HAP-1 (cell line): ENCODE results near the gene CXCR5.
"Not testable (repeated sequence)": the region's sequence is repeated elsewhere in the genome, so short reads cannot be mapped to it uniquely, and the experiment has no call there.

Source experiments
- DNase-seq, 2 experiments: peaks; one replicate each; pipeline ENCODE4 v3.0.0-alpha.2; 2016 to 2020; ENCODE audit warnings: low spot score in 2 of 2
- H3K27me3 ChIP-seq: fragments of 250-450 bp; sonication (Bioruptor Pico); 2 replicates; pipeline ENCODE4 v1.5.1; 2020; ENCODE audit warnings: low read depth, mild to moderate bottlenecking, moderate library complexity
- H3K36me3 ChIP-seq: fragments of 250-450 bp; sonication (Bioruptor Pico); replicated peaks from 2 replicates; pipeline ENCODE4 v1.5.1; 2020; ENCODE audit warnings: mild to moderate bottlenecking
- H3K4me1 ChIP-seq: fragments of 250-450 bp; sonication (Bioruptor Pico); 2 replicates; pipeline ENCODE4 v1.5.1; 2020; ENCODE audit warnings: mild to moderate bottlenecking
- H3K4me3 ChIP-seq: fragments of 250-450 bp; sonication (Bioruptor Pico); 2 replicates; pipeline ENCODE4 v1.5.1; 2020; ENCODE audit warnings: mild to moderate bottlenecking, moderate library complexity
- H3K9me3 ChIP-seq: fragments of 250-450 bp; sonication (Bioruptor Pico); 2 replicates; pipeline ENCODE4 v1.5.1; 2020; ENCODE audit warnings: mild to moderate bottlenecking, moderate library complexity
- in situ Hi-C: fragments of 300-500 bp; cut with MboI; formaldehyde crosslinking; loops from 3 replicates; pipeline ENCODE4 v1.14.3; 2020; ENCODE audit warnings: low sequenced_read_pairs, inconsistent platforms, mixed read lengths

Gene CXCR5

DNA sequence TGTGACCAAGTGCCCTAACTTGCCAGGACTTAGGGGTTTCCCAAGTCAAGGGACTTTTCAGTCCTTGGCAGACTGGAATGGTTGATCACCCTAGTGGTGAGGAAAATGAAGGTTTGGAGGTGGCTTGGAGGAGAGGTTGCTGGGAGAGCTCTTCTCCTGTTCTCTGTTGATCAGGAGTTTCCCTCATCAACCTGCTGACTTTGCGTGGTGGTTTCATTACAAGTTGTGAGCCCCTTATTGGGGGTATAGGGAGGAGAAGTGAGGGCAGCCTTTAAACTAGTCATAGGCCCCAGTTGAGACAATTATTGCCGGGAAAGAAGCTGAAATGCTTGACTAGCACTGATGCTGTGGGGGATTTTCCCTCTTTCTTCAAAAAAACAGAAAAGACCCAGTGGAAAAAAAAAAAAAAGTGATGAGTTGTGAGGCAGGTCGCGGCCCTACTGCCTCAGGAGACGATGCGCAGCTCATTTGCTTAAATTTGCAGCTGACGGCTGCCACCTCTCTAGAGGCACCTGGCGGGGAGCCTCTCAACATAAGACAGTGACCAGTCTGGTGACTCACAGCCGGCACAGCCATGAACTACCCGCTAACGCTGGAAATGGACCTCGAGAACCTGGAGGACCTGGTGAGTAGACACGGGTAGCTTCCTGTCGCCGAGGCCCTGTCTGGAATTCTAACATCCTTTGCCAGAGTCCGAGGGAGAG is at the start of gene CXCR5:
TSS of gene CXCR5 (plus strand) at position 525 of the 704 bp plus-strand sequence. CDS start at position 575, 50 bp downstream.
- Histone ChIP-seq H3K4me1 (no peaks in the 10 kb centered on the region), H3K9me3 (no peaks in the 10 kb centered on the region), H3K4me3 (no peak within 1 kb of the TSS), H3K27me3 (peaks cover 5% of the 10 kb centered on the region; the same call in 1 of the 2 replicates), H3K36me3 (no peaks in the 10 kb centered on the region)
- in situ Hi-C loops, result no loop called here
- no peak for DNase-seq

GRCh38 chr11:118834427-118835028 is 49.2 kb upstream of the CXCR5 start:
- in situ Hi-C loops, result no loop called here
- Histone ChIP-seq H3K4me1 (no peaks in the 10 kb centered on the region), H3K27me3 (no peaks in the 10 kb centered on the region), H3K9me3 (no peaks in the 10 kb centered on the region), H3K36me3 (no peaks in the 10 kb centered on the region), H3K4me3 (no peak overlapping the region)
- no peak for DNase-seq

GRCh38 chr11:118837868-118838267 is 45.8 kb upstream of the CXCR5 start:
- no peaks in the 10 kb centered on the region for H3K27me3 ChIP-seq
- no peak overlapping the region for H3K4me3 ChIP-seq
- H3K36me3 ChIP-seq, result no peaks in the 10 kb centered on the region
- peaks cover 7% of the 10 kb centered on the region; the same call in 1 of the 2 replicates for H3K4me1 ChIP-seq
- in situ Hi-C loops, result no loop called here
- no peak for DNase-seq
- no peaks in the 10 kb centered on the region for H3K9me3 ChIP-seq

- Histone ChIP-seq H3K4me1 (peaks cover 7% of the 10 kb centered on the region; the same call in 1 of the 2 replicates), H3K27me3 (no peaks in the 10 kb centered on the region), H3K9me3 (no peaks in the 10 kb centered on the region), H3K4me3 (no peak overlapping the region), H3K36me3 (no peaks in the 10 kb centered on the region)
- in situ Hi-C loops, result no loop called here
- no peak for DNase-seq
These were observed 44.7 kb upstream of the CXCR5 start for GRCh38 chr11:118838905-118839553.

DNA sequence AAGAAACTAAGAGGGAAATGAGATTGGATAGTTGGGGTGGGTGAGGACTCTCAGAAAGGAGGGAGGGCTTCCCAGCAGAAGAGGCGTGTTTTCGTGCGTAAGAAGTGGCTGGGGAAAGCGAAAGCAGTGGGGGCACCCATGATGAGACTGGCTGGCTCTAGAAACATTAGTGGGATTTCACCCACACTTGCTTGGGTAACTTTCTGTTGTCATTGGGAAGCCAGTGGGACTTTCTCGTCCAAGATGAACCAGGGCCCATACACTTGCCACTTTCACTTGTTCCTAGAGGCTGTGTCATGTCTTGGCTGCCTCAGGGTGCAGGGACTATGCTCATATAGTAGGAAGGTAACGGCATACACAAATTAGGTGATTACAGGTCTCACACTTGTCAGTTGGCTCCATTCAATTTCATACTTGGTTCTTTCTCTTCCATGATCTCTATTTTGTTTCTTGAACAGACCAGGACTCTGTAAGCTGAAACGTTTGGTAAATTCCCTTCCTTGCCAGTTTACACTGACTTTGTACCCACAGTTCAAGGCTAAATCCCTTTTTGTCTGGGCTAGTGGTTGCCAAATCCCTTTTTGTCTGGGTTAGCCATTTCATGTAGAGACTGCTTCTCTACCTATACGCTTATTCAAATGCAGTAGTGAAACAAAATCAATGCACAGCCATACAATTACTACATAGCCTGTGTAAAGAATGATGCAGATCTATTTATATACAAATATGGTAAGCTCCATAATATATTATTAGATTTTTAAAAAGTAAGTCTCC is 42.0 kb upstream of the CXCR5 start:
- Histone ChIP-seq H3K4me1 (peaks cover 7% of the 10 kb centered on the region; the same call in 1 of the 2 replicates), H3K36me3 (no peaks in the 10 kb centered on the region), H3K4me3 (no peak overlapping the region), H3K9me3 (no peaks in the 10 kb centered on the region), H3K27me3 (no peaks in the 10 kb centered on the region)
- in situ Hi-C loops, result no loop called here
- no peak for DNase-seq

- Histone ChIP-seq H3K9me3 (no peaks in the 10 kb centered on the region), H3K4me1 (peaks cover 7% of the 10 kb centered on the region; the same call in 1 of the 2 replicates), H3K36me3 (no peaks in the 10 kb centered on the region), H3K27me3 (no peaks in the 10 kb centered on the region), H3K4me3 (no peak overlapping the region)
- in situ Hi-C loops, result no loop called here
- no peak for DNase-seq
These were observed 41.3 kb upstream of the CXCR5 start for GRCh38 chr11:118842369-118842768.

- H3K27me3 ChIP-seq, in situ Hi-C loops, DNase-seq, H3K4me3 ChIP-seq, H3K36me3 ChIP-seq, H3K9me3 ChIP-seq, H3K4me1 ChIP-seq: not testable (repeated sequence)
These were observed 40.8 kb upstream of the CXCR5 start for GRCh38 chr11:118842843-118843242.

- in situ Hi-C loops, result no loop called here
- Histone ChIP-seq H3K36me3 (no peaks in the 10 kb centered on the region), H3K4me3 (no peak overlapping the region), H3K9me3 (no peaks in the 10 kb centered on the region), H3K27me3 (no peaks in the 10 kb centered on the region), H3K4me1 (peaks cover 7% of the 10 kb centered on the region; the same call in 1 of the 2 replicates)
- DNase-seq, result no peak
These were observed 40.1 kb upstream of the CXCR5 start for GRCh38 chr11:118843565-118843964.

DNA sequence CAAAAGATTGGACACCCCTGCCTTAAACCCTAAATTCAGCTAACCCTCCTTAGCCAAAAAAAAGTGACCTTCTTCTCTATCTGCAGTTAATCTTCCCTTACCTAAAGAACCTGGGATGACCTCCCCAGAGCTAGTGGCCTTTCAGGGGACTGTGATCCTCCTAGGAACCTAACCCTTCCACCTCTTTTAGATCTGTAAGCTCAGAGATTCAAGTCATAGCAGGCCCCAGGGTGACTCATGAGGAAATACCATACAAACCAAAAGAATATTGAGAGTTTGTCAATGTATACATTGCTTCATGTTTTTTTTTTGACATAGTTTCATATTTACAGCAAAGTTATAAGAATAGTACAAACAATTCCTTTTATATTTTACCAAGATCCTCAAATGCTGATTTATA is 38.3 kb upstream of the CXCR5 start:
- no peaks in the 10 kb centered on the region for H3K36me3 ChIP-seq
- DNase-seq, result no peak

DNA sequence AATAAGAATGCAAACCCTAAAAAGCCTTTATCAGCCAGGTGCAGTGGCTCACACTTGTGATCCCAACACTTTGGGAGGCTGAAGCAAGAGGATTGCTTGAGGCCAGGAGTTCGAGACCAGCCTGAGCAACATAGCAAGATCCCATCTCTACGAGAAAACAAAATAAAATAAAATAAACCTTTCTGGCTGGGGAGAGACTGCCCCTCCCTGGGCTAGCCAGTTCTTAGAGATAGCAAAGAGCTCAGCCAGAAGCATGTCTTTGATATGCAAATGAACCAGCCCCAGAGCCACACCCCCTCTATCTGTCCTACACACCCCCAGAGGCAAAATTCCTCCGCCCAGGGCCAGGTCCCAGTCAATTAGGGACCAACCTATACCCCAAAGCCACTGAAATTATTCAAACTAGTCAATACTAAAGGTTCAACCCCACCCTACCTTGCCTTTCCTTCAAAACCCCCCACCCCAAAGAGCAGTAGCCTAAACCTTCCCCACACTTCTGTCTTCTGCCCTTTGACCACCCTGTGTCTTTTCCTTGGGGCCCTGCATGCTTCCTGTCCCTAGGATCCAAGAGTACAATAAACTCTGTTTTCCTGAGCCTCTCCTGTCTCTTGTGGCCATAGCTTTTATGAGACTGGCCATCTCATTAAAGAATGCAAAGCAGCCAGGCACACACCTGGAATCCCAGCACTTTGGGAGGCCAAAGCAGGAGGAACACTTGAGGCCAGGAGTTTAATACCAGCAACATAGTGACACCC is 37.3 kb upstream of the CXCR5 start:
- Histone ChIP-seq H3K9me3 (no peaks in the 10 kb centered on the region), H3K36me3 (no peaks in the 10 kb centered on the region), H3K4me1 (peaks cover 7% of the 10 kb centered on the region; the same call in 1 of the 2 replicates), H3K4me3 (no peak overlapping the region), H3K27me3 (no peaks in the 10 kb centered on the region; the same call in 1 of the 2 replicates)
- DNase-seq, result peak in 1 of 2 experiments; percentile 57
- in situ Hi-C loops, result no loop called here

More for the DNA sequence above, 38.3 kb upstream of the CXCR5 start:
- H3K27me3 ChIP-seq, result no peaks in the 10 kb centered on the region; the same call in 1 of the 2 replicates
- no peaks in the 10 kb centered on the region for H3K9me3 ChIP-seq
- H3K4me1 ChIP-seq, result peaks cover 7% of the 10 kb centered on the region; the same call in 1 of the 2 replicates
- in situ Hi-C loops, result no loop called here
- H3K4me3 ChIP-seq, result no peak overlapping the region

GRCh38 chr11:118849825-118850224 is 33.9 kb upstream of the CXCR5 start:
- H3K4me3 ChIP-seq, result no peak overlapping the region
- no peaks in the 10 kb centered on the region for H3K9me3 ChIP-seq
- H3K4me1 ChIP-seq, result no peaks in the 10 kb centered on the region
- in situ Hi-C loops, result no loop called here
- no peaks in the 10 kb centered on the region for H3K36me3 ChIP-seq
- no peak for DNase-seq
- no peaks in the 10 kb centered on the region; the same call in 1 of the 2 replicates for H3K27me3 ChIP-seq

DNA sequence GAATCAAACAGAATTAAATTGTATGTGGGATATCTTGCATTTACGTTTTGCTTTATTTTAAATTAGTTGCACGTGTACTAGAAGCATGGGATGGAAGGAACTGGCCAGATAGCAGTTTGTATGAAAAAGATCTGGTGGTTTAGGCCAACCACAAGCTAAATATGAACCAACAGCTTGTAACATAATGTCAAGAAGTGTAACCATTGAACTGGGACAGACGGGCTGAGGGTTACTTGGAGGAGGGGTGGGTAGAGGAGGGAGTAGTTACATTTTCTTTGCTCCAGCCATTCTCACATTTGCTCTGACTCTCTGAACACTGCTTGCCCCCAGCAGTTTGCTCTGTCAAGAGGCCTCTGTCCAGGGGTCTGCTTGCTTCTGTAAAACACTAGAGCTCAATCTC is 31.7 kb upstream of the CXCR5 start:
- Histone ChIP-seq H3K36me3 (no peaks in the 10 kb centered on the region), H3K27me3 (no peaks in the 10 kb centered on the region; the same call in 1 of the 2 replicates), H3K4me1 (no peaks in the 10 kb centered on the region), H3K4me3 (no peak overlapping the region), H3K9me3 (no peaks in the 10 kb centered on the region)
- in situ Hi-C loops, result no loop called here
- no peak for DNase-seq

GRCh38 chr11:118853678-118854077 is 30.0 kb upstream of the CXCR5 start:
- in situ Hi-C loops, result no loop called here
- no peak for DNase-seq
- Histone ChIP-seq H3K4me3 (no peak overlapping the region), H3K36me3 (no peaks in the 10 kb centered on the region), H3K27me3 (no peaks in the 10 kb centered on the region; the same call in 1 of the 2 replicates), H3K9me3 (no peaks in the 10 kb centered on the region), H3K4me1 (no peaks in the 10 kb centered on the region)
